ENCODE results near the gene S100A7. TPM values are rescaled to one million over a fixed set of nuclear protein-coding genes. Genes with fewer than 3 reads are reported as not detected.
"Not testable (repeated sequence)": the region's sequence is repeated elsewhere in the genome, so short reads cannot be mapped to it uniquely, and the experiment has no call there.

S100A7 gene
- total RNA-seq, 1 donor from 2014 or later: not detected

- no peak for DNase-seq (ENCODE audit: low read depth in 2 of 2)
These were observed 16.1 kb upstream of the S100A7 start for GRCh38 chr1:153476491-153477093.

DNA sequence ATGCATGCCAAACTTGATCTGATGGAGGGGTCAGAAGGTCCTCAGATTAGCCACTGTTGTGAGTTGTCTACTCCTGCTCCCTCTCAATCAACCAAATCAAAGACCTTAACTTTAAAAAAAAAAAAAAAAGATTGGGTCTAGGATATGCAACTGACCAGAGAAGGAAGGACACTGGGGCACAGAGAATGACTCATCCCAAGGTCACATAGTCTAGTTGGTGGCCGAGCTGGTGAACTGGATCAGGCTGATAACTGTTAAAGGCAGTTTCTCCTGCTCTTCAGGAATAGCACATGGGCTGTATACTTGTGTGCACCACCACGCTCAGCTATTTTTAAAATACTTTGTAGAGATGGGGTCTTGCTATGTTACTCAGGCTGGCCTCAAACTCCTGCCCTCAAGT, 14.8 kb upstream of the S100A7 start:
- DNase-seq (ENCODE audit: low read depth in 2 of 2): no peak

GRCh38 chr1:153474347-153474746, 13.9 kb upstream of the S100A7 start:
- no peak for DNase-seq (ENCODE audit: low read depth in 2 of 2)

- DNase-seq (ENCODE audit: low read depth in 2 of 2): no peak
These were observed 10.3 kb upstream of the S100A7 start for GRCh38 chr1:153470707-153471106.

DNA sequence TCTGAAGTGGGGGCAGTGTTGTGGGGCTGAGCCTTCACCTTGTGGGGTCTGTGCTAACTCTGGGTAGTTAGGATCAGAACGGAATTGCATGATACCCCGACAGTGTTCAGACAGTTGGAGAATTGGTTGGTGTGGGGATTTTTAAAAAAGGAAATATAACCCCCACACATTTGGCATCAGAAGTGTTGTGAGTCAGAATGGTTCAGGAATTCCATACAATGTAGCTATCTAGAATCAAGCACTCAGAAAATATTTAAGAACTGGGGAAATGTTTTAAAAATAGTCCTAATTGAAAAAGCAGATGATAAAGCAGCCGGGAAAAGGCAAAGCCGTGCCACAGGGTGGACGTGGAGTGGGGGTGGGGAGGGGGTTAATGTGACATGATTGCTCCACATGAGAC, 6.5 kb upstream of the S100A7 start:
- no peak for DNase-seq (ENCODE audit: low read depth in 2 of 2)

DNA sequence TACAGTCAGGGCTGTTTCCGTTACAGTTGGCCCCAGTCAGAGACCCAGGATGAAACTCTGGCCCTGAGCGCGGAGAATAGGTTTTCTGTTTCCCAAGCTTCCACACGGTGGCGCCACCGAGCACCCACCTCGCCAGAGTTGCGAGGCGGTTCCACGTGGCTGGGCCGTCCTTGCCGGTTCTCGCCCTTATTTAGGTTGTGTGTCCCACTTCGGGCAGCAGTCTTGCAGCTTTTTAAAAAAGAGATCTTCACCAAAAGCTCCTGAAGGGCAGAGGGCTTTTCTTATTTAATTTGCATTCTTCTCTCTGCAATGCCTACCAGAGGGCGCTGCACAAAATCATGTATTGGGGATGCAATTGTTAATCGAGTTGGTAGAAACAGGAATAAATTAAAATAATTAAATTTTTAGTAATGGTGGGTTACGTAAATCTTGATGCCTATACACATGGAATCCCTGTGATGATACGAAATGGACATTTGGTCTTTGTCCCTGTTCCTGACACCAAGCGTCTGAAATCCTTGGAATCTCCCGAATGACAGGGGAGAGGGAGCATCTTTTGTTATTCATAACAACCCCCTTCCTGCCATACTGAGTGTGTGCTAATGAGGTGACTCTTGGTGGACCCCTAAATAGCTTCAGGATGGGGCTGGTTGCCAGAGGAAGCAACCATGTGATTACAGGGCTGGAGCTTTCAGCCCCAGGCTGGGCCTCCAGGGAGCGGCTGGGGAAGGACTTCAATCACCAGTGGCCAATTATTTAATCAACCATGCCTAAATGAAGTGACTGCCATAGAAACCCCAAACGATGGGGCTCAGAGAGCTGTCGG, 5.6 kb upstream of the S100A7 start:
- DNase-seq (ENCODE audit: low read depth in 2 of 2): peak in 1 of 2 donors; percentile 21

- not testable (repeated sequence) for DNase-seq (ENCODE audit: low read depth in 2 of 2)
These were observed 2.3 kb upstream of the S100A7 start for GRCh38 chr1:153462741-153463140.

- DNase-seq (ENCODE audit: low read depth in 2 of 2): no peak
These were observed 796 bp downstream of the S100A7 start for GRCh38 chr1:153459655-153460054.

GRCh38 chr1:153456396-153456795, 4.1 kb downstream of the S100A7 start:
- DNase-seq (ENCODE audit: low read depth in 2 of 2): no peak

GRCh38 chr1:153448851-153449250, 11.6 kb downstream of the S100A7 start:
- not testable (repeated sequence) for DNase-seq (ENCODE audit: low read depth in 2 of 2)

- DNase-seq (ENCODE audit: low read depth in 2 of 2): no peak
These were observed 12.8 kb downstream of the S100A7 start for GRCh38 chr1:153447498-153448170.

DNA sequence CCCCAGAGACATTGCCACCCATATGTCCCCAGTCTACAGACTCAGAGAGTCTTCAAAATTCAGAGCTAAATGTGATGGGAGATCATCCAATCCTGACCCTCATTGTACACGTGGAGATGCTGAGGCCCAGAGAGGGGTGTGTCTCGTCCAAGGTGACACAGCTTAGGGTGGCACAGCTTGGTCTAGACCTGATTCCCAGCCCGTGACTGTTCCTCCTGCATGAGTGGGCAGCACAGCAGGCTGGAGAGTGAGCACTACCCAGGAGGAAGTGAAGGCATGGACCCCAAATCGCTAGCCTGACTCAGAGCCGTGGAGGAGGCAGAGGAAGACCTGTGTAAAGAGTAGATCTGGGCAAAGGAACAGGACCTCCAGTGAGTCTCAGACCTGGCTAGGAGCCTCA, 16.4 kb downstream of the S100A7 start:
- no peak for DNase-seq (ENCODE audit: low read depth in 2 of 2)

GRCh38 chr1:153443486-153443885, 17.0 kb downstream of the S100A7 start:
- DNase-seq (ENCODE audit: low read depth in 2 of 2): no peak

- DNase-seq (ENCODE audit: low read depth in 2 of 2): no peak
These were observed 19.2 kb downstream of the S100A7 start for GRCh38 chr1:153441238-153441755.

- DNase-seq (ENCODE audit: low read depth in 2 of 2): no peak
These were observed 21.2 kb downstream of the S100A7 start for GRCh38 chr1:153439273-153439672.

GRCh38 chr1:153438599-153438998, 21.9 kb downstream of the S100A7 start:
- DNase-seq (ENCODE audit: low read depth in 2 of 2): no peak

GRCh38 chr1:153437236-153437635, 23.2 kb downstream of the S100A7 start:
- DNase-seq (ENCODE audit: low read depth in 2 of 2): no peak

GRCh38 chr1:153434746-153435455, 25.6 kb downstream of the S100A7 start:
- no peak for DNase-seq (ENCODE audit: low read depth in 2 of 2)

DNA sequence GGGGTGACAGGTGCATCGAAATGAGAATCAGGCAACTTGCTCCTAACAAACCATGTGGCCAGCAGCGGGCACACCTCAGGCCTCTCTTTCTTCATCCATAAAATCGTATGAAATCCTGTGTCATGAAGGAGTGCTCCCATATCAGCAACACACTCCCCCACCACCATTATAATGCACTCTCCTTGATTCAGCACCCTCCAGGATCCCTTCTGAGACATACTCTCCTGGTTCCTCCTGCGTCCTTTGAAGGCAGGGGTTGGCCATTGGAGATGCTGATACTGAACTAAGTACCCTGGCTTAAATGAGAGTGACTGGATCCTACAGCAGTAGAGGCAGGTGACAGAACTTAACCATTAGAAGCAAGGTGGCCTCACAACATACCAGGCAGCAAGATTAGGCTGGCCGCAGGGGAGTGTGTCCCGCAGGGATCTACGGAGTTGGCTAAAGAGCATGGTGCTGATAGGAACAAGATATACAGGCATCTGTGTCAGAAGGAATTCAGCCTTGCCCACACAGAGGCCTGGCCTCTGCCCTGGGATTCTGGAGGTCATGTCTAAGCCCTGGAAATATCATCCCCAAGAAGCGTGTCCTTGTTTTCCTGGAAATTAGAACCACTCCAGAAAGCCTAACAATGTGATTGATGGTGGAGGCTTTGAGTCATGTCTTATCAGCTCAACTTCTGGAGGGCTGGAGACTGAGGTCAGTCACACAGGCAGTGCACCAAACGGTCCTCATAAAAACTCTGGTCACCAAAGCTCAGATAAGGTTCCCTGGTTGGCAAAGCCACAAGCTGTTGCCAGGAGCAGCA, 27.4 kb downstream of the S100A7 start:
- no peak for DNase-seq (ENCODE audit: low read depth in 2 of 2)

- DNase-seq (ENCODE audit: low read depth in 2 of 2): no peak
These were observed 28.5 kb downstream of the S100A7 start for GRCh38 chr1:153431928-153432327.

DNA sequence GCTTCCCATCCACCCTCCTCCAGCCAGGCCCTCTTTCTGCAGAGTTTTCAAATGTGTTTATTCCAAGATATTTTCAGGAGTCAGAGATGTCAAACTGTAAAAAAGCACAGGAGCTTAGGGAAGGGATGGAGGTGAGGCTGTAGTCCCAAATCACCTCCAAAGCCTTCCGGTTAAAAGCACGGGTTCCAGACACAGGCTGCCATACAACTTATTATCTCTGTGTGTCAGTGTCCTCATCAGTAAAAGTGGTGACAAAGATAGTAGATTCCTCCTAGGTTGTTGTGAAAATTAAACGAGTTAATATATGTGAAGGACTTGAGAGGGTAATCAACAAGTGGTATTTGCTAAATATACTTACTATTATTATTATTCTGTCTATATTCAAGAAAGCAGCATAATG, 29.0 kb downstream of the S100A7 start:
- no peak for DNase-seq (ENCODE audit: low read depth in 2 of 2)
